NCI-H146 (cell line): ENCODE measurements around the gene MBOAT2.

ENCODE experiments used
- DNase-seq: peaks from one replicate; lab custom pipeline; 2025; lab: John Stamatoyannopoulos, UW

Gene MBOAT2

DNA sequence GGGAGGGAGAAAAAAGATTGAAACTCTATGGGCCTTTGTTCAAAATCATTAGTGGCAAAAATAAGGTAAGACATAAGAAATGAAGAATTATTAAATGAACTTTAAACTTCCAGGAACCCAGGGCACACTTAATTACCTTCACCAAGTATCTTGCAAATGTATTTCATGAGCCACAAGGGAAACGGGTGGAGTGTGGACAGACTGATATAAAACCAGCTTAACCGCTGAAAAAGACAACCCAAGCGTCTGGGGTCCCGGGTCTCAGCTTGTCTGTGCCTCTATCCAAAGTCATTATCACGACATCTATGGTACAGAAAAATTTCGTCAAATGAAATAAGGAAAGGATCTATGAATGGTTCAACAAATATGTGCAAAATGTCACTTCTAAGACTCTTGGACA, 13.9 kb upstream of the MBOAT2 start:
- DNase-seq, result no peak

DNA sequence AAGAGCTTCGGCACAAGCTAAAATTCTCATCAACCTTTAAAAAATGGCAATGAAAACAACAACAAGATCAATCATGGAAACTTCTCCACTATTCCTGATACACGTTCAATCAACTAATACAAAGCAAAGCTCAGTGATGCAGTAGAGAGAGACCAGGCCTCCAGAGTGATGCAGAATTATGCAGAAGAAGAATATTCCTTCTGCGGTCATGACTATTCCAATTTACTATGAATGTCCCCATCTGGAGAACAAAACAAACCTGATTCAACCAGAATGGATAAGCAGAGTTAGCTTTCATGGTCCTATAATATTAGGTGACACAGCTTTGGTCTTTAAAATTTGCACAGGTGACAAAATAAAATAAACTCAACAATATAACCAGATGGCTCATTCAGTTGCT, 12.5 kb upstream of the MBOAT2 start:
- no peak for DNase-seq

DNA sequence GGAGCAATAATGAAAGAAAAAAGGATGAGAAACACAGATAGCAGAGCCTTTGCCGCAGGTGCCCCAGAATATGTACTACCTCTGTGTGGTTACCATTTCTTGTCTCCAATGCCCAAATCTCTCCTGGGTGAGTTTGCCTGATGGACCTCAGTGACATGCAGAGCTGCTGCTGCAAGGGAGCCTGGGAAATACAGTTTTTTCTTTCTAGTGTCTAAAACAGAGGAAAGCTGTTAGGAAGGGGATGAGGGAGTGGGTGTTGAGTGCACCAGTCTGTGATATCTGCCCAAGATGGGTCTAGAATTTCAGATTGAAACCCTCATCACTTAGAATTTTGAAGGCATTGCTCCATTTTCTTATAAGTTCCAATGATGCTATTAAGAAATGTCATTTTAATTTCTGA, 9.9 kb upstream of the MBOAT2 start:
- no peak for DNase-seq

DNA sequence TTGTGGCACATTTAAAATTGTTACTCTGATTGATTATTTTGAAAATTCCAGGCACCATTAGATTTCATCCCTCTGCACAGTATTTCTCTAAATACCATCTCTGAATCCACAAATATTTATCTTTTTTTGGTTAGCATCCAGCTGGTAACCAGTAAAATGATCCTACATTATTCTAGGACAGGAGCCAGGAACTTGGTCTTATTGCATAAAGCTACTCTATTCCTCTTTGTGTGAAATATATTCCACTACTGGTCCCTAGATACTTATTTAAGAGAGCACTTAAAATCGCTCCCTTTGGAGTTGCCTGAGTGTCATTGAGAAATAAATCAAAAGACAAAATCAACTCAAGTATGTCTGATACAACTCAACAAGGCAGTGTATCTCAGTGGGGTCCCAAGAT, 7.4 kb upstream of the MBOAT2 start:
- no peak for DNase-seq

DNA sequence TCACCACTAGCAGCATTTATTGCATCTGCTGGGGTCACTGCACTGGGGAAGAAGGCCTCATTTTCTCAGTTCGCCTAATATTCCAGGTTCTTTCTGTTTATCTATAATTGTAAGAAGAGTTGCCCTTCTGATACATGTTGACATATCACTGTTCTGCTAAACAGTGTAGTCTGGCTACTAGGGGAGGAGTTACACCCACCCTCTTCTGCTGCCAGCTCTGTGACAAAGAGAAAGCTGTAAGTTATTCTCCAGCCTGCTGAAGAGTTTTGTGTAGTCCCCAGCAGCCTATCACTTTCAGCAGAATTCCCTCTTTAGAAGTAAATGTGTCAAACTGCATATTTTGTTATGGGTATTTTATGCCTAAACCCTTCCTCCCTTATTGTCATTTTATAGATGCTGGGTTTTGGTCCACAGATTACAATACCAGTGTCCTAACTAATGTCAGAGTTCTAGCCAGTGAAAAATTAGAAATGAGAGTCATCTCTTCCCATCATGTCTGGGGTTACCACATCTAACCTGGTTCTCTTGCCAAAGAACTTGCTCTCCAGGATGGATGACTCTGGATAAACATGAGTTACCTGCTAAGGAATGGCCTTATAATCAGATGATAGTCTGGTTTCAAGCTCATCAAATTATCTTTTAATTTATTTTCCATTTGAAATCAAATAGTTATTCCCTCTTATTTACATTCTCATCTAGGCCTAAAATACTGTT, 5.6 kb upstream of the MBOAT2 start:
- DNase-seq, result no peak

DNA sequence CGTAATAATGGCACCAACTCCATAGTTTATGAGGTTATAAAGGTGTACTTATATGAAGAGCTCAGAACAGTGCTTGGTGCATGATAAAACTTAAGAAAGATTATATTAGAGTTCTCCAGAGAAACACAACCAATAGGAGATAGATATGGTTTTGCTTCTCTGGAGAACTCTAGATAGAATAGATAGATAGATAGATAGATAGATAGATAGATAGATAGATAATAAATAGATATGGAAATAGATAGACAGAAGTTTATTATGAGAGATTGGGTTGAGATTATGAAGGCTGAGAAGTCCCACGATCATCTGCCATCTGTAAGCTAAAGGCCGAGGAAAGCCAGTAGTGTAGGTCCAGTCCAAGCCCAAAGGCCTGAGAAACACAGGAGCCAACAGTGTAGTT, 2.9 kb upstream of the MBOAT2 start:
- DNase-seq, result no peak

DNA sequence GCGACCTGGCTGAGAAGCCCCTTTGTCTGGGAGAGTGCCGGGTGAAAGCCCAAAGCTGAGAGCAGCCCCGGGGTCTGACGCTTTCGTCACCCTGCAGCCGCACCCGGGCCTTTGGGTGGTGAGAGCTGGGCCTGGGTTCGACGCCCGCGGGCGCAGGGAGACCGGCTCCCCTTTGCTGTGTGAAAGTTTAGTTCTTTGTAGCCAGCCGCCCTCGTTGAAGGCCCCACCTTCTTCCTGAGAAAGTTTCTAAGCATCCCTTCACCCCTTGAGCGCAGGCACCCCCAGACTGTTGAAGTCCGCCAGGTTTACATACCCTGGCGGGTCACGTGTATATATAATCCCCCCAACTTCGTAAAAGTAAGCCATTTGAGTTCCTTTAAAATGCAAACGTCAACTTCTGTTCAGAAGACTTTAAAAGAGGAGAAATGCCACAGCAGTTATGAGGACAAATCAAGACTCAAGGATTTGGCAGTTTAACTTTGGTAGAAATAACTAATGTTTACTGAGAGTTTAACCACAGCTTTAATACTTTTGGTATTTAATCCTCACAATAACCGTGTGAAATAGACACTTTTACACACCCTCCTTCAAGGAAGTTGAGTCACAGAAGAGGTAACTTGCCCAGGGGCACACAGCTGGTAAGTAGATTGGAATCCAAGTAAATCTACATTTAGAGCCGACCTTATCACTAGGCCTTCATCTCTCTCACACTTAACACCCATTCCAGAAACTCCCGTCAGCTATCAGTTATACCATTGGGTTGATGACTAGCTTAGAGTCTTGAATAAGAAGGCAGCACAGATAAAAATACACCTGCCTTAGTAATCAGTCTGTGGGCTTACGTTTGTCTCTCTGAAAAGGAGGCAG, 1.1 kb upstream of the MBOAT2 start:
- peak; percentile 57 for DNase-seq

DNA sequence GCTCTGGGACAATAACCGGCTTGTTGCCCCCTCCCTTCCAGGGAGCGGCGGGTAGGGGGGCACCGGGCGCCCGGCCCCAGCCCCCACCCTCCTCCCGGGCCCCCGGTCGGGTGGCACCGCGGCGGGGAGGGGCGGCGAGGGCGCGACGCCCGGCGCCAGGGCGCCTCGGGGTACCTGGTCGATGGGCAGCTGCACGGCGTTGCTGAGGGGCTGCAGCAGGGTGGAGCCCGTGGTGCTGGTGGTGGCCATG, 193 bp downstream of the MBOAT2 start:
- no peak for DNase-seq

DNA sequence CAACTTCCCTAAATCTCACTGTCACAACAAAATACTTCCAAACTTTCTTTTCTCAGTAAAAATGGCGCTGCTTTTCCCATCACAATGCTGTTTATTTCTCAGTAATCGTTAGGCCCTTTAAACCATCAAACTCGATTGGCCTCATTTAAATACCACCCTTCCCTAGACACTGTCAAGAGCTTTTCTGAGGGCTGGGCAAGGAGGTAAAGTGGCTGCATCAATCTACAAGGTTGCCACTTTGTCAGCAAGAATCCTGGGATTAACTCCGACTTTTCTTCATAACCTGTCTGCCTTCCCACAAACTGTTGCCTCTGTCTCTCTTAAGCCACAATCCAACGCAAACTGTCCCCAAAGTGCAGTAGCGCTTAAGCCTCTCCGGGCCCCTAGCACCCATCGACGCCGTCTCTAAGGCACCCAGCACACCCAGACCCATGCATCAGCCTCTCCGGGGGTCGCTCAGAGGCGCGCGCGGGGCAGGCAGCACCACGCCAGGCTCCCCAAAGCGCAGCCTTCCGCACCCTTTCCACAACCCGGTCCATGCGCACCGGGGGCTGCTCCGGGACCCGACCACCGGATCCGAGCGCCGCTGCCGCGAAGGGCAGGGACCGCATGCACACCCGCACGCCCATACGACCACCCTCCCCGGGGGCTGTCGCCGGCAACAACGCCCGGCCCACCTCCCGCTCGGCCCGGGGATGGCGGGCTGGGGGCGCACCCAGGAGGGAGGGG, 683 bp downstream of the MBOAT2 start:
- peak; percentile 44 for DNase-seq

DNA sequence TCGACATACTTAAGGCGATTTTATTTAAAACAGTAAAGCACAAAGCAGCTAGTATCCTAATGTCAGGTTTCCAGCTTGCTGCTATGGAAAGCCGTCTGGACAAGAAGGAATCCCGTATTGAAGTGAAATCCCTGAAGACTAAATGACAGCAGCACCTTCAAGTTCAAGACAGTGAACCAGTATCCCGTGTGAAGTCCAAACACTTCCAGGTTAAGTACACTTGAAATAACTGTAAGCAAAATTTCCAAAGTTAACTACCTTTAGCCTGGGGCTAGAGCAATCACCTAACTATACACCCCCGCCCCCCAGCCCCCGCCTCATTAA, 1.2 kb downstream of the MBOAT2 start:
- DNase-seq, result no peak

DNA sequence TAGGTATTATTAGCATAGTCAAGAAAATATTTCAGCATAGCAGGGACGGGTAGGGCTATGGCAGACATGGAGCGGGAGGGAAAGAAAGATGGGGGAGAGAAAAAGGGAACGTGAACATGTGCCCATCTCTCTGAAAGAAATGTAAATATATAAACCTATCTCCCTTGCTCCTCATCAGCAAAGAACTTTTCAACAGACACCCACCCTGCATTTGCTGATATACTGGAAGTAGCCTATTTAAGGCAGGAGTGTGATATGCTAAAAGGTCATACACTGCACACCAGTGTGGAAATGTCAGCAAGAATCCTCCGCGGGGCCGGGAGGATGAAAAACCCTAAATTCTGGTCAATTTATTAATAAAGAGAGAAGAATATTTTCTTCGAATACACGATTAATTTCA, 1.7 kb downstream of the MBOAT2 start:
- DNase-seq, result no peak

DNA sequence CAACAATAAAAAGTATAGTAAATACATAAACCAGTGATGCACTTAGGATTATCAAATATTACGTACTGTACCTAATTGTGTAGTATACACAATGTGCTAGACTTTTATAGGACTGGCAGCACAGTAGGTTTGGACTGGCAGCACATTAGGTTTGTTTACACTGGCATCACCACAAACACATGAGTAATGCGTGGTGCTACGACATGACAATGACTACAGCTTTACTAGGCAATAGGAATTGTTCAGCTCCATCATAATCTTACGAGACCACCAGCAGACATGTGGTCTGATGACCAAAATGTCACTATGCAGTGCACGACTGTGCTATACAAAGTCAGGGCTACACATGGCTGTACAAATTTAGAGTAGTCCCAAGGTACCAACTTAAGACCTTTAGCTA, 2.3 kb downstream of the MBOAT2 start:
- DNase-seq, result no peak

DNA sequence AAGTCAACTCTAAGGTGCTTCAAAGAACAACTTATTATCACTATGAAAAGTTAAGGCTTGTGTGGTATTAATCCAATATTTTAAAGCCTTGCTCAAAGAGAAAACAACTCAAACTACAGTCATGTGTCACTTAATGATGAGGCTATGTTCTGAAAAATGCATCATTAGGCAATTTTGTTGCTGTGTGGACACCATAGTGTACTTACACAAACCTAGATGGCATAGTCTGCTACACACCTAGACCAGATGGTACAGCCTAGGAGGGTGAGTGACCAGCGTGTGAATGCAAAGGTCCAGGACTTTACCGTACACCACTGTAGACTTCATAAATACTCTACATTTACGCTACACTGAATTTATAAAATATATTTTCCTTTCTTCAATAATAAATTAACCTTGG, 3.0 kb downstream of the MBOAT2 start:
- no peak for DNase-seq

DNA sequence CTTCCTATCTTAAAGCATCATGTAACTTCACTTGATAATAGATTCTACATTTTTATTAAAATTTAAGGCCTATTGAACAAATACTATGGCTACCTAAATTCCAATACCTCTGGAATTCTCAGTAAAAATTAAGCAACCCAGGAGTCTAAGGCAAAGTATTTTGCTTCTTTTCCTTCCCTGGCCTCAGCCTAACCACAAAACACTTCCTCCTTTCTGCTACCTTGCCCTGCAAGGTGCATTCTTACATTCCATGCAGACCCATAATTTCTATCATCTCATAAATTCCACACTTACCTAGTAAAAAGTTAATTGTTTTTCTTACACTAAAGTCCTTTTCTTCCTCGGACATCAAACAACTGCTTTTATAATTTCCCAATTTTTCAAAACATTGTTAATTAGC, 3.7 kb downstream of the MBOAT2 start:
- DNase-seq, result no peak

DNA sequence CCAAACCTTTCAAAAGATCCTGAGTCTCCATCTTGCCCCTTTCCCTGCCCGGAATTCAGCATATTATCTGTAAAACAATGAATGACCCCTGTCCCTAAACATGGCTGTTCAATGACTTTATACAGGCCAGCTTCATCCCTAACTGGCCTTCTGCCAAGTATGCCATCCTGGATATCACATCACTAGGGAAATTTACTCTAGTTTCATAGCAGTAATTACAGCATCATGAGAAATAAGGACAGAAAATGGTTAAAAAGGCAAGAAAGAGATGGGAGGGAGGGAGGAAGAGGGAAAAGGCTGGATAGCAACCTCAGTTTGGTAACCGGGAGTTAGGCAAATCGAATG, 4.4 kb downstream of the MBOAT2 start:
- peak; percentile 11 for DNase-seq

DNA sequence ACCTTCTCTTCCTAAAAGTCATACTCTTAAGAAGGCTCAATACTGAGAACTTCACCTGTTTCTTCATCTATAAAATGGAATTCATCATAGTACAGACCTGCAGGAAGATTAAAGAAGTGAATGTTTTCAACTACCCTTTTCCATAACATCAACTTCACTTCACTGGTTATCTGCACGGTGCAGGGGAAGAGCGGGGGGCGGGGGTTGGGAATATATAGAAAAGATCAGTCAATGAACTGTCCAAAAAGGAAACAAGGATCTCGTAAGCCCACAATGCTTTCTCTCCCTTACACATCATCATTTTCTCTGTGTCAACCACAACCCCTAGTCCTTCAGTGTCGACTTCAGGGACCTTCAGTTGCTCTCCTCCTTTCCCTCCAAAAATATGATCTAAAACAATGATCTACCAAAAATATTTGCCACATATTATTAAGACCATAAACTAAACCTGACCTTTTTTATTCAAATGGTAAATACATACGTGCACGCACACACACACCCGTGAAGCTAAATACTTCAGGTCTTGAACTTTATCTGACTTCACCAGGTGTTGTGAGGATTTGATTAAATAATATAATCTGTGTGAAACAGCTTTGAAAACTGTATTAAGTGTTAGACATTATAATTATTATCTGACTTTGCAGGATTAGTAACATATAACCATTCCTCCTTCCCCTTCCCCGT, 4.9 kb downstream of the MBOAT2 start:
- no peak for DNase-seq

DNA sequence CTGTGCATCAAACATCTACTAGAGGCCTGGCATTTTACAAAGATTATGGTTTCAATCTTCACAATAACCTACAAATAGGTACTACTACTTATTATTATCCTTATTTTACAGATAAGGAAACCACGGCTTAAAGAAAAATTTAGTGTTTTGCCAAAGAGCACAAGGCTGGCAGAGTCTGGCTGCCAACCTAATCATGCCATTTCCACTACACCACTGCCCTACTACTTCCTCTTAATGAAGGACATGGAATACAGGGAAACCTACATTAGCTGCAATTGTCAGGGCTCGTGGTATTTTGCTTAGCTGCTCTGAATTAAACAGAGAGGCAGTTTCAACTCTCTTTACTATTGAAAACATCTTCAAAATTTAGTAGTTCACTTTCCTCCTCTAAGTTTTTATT, 5.9 kb downstream of the MBOAT2 start:
- DNase-seq, result no peak

DNA sequence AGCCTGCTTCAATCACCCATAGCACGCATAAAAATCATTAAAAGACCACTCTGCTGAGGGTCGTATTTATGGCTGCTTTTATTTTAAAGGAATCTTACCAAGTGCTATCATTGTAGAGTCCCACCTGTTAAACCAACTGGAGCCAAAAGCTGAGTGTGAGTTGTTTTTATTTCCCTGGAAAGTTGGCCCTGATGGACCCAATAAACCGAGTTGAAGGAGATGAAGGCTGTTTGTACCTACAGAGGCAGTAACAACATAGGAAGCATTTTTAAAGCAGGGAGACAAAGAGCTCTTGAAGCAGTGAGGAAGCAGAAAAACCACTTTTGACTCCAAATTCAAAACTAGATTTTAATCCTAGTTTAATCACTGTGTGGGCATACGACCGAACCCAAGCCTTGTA, 6.4 kb downstream of the MBOAT2 start:
- no peak for DNase-seq

DNA sequence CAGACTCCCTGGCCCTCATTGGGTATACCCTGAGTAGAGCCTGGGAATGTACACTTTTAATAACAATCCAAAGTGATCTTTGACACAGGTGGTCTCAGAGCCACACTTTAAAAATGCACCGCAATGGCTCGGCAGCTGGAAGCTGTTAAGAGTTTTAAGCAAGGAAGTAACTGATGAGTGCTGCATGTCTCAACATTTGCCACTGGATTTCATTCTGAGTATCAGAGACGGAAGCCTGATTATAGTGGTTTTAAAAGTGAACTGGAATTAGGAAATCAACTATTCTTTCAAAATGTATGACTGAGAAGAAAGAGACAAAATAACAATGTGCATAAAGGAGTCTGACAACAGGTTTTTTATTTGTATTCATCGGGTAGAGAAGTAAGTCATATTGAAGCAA, 7.5 kb downstream of the MBOAT2 start:
- DNase-seq, result no peak

DNA sequence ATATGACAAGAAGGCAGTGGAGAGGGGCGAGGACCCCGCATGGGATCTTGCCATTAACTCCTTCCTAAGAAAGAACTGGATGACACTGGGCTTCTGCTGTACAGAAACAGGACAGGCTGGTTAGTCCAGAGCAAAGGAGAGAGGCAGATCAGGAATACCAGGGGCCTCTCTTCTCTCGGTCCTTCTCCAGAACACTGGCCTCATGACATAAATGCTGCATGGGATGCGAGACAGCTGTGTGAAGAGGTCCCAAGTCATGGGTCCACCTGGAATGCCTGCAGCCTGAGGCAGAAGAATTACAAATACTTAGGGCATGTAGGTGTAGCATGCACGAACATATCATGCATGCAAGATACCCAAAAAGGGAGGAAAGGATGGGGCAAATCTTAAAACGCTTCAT, 9.1 kb downstream of the MBOAT2 start:
- DNase-seq, result no peak

DNA sequence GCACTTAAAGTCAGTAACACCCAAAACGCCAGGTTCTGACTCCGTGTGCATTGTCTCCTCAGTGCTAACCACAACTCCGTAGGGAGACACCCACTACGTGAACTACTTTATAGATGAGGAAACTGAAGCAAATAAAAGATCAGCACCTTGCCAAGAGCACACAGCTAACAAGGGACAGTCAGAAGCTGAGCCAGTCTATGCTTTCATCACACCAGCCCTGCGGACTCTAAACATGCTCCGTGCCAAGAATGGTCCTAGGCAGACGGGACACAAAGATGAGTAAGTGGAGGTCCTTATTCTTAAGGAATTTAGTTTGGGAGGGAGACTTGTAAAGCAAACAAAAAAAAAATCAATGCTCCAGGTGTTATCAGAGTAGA, 9.6 kb downstream of the MBOAT2 start:
- no peak for DNase-seq

DNA sequence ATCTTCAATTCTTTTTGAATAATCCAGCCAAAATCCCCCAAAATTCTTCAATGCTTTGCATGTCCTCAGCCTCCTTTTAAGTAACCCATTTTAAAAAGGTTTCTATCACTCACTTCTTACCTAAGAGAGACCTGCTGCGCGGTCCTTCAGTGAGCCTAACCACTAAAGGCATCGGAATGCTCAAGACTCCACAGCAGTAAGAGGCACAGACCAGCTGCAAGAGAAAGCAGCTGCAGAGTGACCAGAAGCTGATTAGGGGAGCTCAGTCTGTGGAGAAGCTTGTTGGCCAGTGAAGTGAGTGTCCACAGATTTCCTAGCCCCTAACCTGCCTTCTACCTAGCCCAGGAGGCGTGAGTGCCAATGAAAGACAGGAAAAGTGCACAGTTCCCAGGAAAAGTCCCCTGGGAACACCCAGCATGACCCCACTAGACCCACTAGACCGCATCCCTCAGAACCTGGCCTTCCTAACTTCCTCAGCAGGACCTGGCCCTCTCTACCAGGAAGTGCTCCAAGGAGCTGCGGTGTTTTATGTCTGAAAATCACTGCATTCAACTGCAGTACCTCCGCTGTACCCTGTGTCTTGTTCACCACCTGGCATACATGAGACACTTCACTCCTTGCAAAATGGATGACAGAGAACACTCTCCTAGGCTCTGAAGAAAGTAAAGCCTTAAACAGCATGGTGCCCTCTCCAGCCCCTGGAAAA, 10.1 kb downstream of the MBOAT2 start:
- no peak for DNase-seq
